OCI-LY7 (cell line): ENCODE data around the gene HCAR2.
"Not testable (repeated sequence)": the region's sequence is repeated elsewhere in the genome, so short reads cannot be mapped to it uniquely, and the experiment has no call there.

ENCODE experiments used
- CTCF ChIP-seq: fragments of 200-600 bp; sonication (generic); conservative IDR thresholded peaks from 2 replicates; pipeline ENCODE4 v1.5.1; 2014; ENCODE audit warnings: mild to moderate bottlenecking, antibody characterized with exemption, low read length, moderate library complexity, mixed read lengths
- EZH2phosphoT487 ChIP-seq: fragments of 200-600 bp; sonication (generic); IDR thresholded peaks from 2 replicates; pipeline ENCODE4 v1.6.1; 2018; ENCODE audit warnings: low read depth, borderline replicate concordance, mild to moderate bottlenecking, mixed run types, antibody characterized with exemption, low read length, moderate library complexity, mixed read lengths

- not testable (repeated sequence) for TF ChIP-seq CTCF, EZH2phosphoT487
These were observed at the start of gene HCAR2 for GRCh38 chr12:122702890-122703611.
